Mesothelial cell of epicardium (in vitro differentiated cells): ENCODE data around the gene SLC38A6. TPM values are rescaled to one million over a fixed set of nuclear protein-coding genes. Genes with fewer than 3 reads are reported as not detected.

ENCODE experiments used
- DNase-seq, 2 experiments: peaks; one replicate each; pipeline ENCODE4 v3.0.0; 2021; ENCODE audit warnings: low spot score in 2 of 2; ENCODE audit not compliant: unreplicated experiment in 2 of 2
- H3K27ac Mint-ChIP-seq: 2 replicates; pipeline ENCODE4 v1.8.0; 2021; ENCODE audit warnings: mixed read lengths
- H3K27me3 Mint-ChIP-seq: 2 replicates; pipeline ENCODE4 v1.8.0; 2021; ENCODE audit warnings: low read depth, mixed read lengths
- H3K36me3 Mint-ChIP-seq: 2 replicates; pipeline ENCODE4 v1.8.0; 2021; ENCODE audit warnings: mixed read lengths
- H3K4me1 Mint-ChIP-seq: 2 replicates; pipeline ENCODE4 v1.8.0; 2021; ENCODE audit warnings: mixed read lengths
- H3K4me3 Mint-ChIP-seq: 2 replicates; pipeline ENCODE4 v1.8.0; 2021; ENCODE audit warnings: mild to moderate bottlenecking, moderate library complexity, mixed read lengths
- H3K9me3 Mint-ChIP-seq: 2 replicates; pipeline ENCODE4 v1.8.0; 2021; ENCODE audit warnings: mixed read lengths
- CTCF ChIP-seq: fragments of 200-600 bp; sonication (generic); IDR thresholded peaks from one replicate; pipeline ENCODE4 v1.5.0; 2021; ENCODE audit warnings: antibody characterized with exemption; ENCODE audit not compliant: unreplicated experiment
- total RNA-seq: library from RNA; stranded (reverse); gene quantifications from 3 replicates; pipeline ENCODE4 v1.2.1, GENCODE V29; 2021

SLC38A6 gene
- total RNA-seq, 1 donor from 2014 or later: 17.1 TPM

GRCh38 chr14:60998617-60999016 lies 17.6 kb downstream of the SLC38A6 start:
- TF ChIP-seq CTCF: no peak
- Mint-ChIP-seq H3K4me1 (no peaks in the 10 kb centered on the region), H3K4me3 (no peak overlapping the region), H3K27ac (no peak overlapping the region), H3K27me3 (no peaks in the 10 kb centered on the region), H3K9me3 (peaks cover 14% of the 10 kb centered on the region), H3K36me3 (peaks cover 16% of the 10 kb centered on the region)
- no peak for DNase-seq

GRCh38 chr14:60999536-60999935 lies 18.5 kb downstream of the SLC38A6 start:
- peaks cover 16% of the 10 kb centered on the region for H3K36me3 Mint-ChIP-seq
- H3K4me3 Mint-ChIP-seq: no peak overlapping the region
- no peak overlapping the region for H3K27ac Mint-ChIP-seq
- no peaks in the 10 kb centered on the region for H3K27me3 Mint-ChIP-seq
- no peak for TF ChIP-seq CTCF
- peaks cover 17% of the 10 kb centered on the region for H3K9me3 Mint-ChIP-seq
- DNase-seq: no peak
- no peaks in the 10 kb centered on the region for H3K4me1 Mint-ChIP-seq

GRCh38 chr14:61003571-61003970 lies 22.5 kb downstream of the SLC38A6 start:
- Mint-ChIP-seq H3K27ac (no peak overlapping the region), H3K9me3 (peaks cover 3% of the 10 kb centered on the region), H3K4me3 (no peak overlapping the region), H3K36me3 (peaks cover 3% of the 10 kb centered on the region), H3K4me1 (no peaks in the 10 kb centered on the region), H3K27me3 (no peaks in the 10 kb centered on the region)
- TF ChIP-seq CTCF: no peak
- no peak for DNase-seq

- no peak overlapping the region for H3K4me3 Mint-ChIP-seq
- no peak overlapping the region for H3K27ac Mint-ChIP-seq
- no peak for TF ChIP-seq CTCF
- DNase-seq: no peak
- H3K27me3 Mint-ChIP-seq: no peaks in the 10 kb centered on the region
- H3K4me1 Mint-ChIP-seq: no peaks in the 10 kb centered on the region
- H3K36me3 Mint-ChIP-seq: peaks cover 7% of the 10 kb centered on the region
- peaks cover 11% of the 10 kb centered on the region for H3K9me3 Mint-ChIP-seq
Measured at GRCh38 chr14:61019537-61019936, 38.5 kb downstream of the SLC38A6 start.

- no peak overlapping the region for H3K4me3 Mint-ChIP-seq
- no peak for DNase-seq
- no peaks in the 10 kb centered on the region for H3K9me3 Mint-ChIP-seq
- TF ChIP-seq CTCF: peak; percentile 73
- no peaks in the 10 kb centered on the region for H3K36me3 Mint-ChIP-seq
- peaks cover 13% of the 10 kb centered on the region for H3K27me3 Mint-ChIP-seq
- peaks cover 2% of the 10 kb centered on the region for H3K4me1 Mint-ChIP-seq
- no peak overlapping the region for H3K27ac Mint-ChIP-seq
Measured at GRCh38 chr14:61025251-61026223, 44.5 kb downstream of the SLC38A6 start.
